ENCODE measurements around the gene CDT1.

- TF ChIP-seq POLR2AphosphoS5 (IDR thresholded peaks at IDR 0.05; ENCODE audit: low read depth, low read length) (peak; percentile 39; the same call in 1 of the 2 replicates), POLR2A (IDR thresholded peaks at IDR 0.05; ENCODE audit: low read depth, low read length) (no peak; the same call in 1 of the 2 replicates), SPI1 (IDR thresholded peaks at IDR 0.05; ENCODE audit: low read depth, low read length) (no peak), PAX5 (IDR thresholded peaks at IDR 0.05; ENCODE audit: insufficient read depth, low read length, severe bottlenecking) (no peak), TAF1 (IDR thresholded peaks at IDR 0.05; ENCODE audit: low read depth, low read length) (no peak), POU2F2 (IDR thresholded peaks at IDR 0.05; ENCODE audit: low read depth, low read length) (no peak)
These were observed 4.3 kb downstream of the CDT1 start for GRCh38 chr16:88807626-88808453.

Measured in GM12891 (cell line).